Spinal cord (tissue), 10 donors: ENCODE results near the gene DCLK1. TPM values are rescaled to one million over a fixed set of nuclear protein-coding genes. Genes with fewer than 3 reads are reported as not detected.

Experiments used
- DNase-seq, 6 donors: peaks; one replicate each; pipeline versions ENCODE4 v3.0.0 to v3.0.0-alpha.2; 2013 to 2015; ENCODE audit warnings: low spot score in 6 of 6, low read depth in 4 of 6
- H3K27ac ChIP-seq: one replicate; pipeline ENCODE4 v1.5.1; 2013; ENCODE audit warnings: low read depth, low read length, control low read depth
- H3K27me3 ChIP-seq: one replicate; pipeline ENCODE4 v1.6.1; 2013; ENCODE audit warnings: low read length; ENCODE audit not compliant: control insufficient read depth, insufficient read depth
- H3K36me3 ChIP-seq: one replicate; pipeline ENCODE4 v1.6.1; 2013; ENCODE audit warnings: low read length; ENCODE audit not compliant: control insufficient read depth, insufficient read depth
- H3K4me1 ChIP-seq: one replicate; pipeline ENCODE4 v1.6.1; 2013; ENCODE audit warnings: low read length; ENCODE audit not compliant: control insufficient read depth, insufficient read depth
- H3K4me3 ChIP-seq: one replicate; pipeline ENCODE4 v1.5.1; 2013; ENCODE audit warnings: low read depth, low read length, control low read depth
- H3K9me3 ChIP-seq: one replicate; pipeline ENCODE4 v1.6.1; 2013; ENCODE audit warnings: low read length; ENCODE audit not compliant: control insufficient read depth, insufficient read depth
- WGBS: methylation state at CpG from one replicate; pipeline ENCODE4 v1.1.5; 2013; ENCODE audit warnings: missing lambda C conversion rate; ENCODE audit not compliant: insufficient coverage; 5-methylcytosine and 5-hydroxymethylcytosine counted together
- polyA plus RNA-seq, 2 donors: library from polyadenylated mRNA; unstranded; fragments of 120-200 nt; gene quantifications; one replicate each; pipeline ENCODE4 v1.2.1, GENCODE V29; 2013; ENCODE audit not compliant: insufficient read length in 2 of 2
- total RNA-seq, 2 donors: library from RNA; depleted of rRNA in 1 of 2; stranded (reverse); fragments of 120-200 nt in 1 of 2; fragments of >200 nt in 1 of 2; gene quantifications; one replicate each; pipeline versions ENCODE4 v1.2.3 to v1.2.4, GENCODE V29; 2013 to 2014
- donor health status: healthy.

Gene DCLK1
- total and polyA plus RNA-seq, 4 donors, result 112 to 239 (median 143) TPM

DNA sequence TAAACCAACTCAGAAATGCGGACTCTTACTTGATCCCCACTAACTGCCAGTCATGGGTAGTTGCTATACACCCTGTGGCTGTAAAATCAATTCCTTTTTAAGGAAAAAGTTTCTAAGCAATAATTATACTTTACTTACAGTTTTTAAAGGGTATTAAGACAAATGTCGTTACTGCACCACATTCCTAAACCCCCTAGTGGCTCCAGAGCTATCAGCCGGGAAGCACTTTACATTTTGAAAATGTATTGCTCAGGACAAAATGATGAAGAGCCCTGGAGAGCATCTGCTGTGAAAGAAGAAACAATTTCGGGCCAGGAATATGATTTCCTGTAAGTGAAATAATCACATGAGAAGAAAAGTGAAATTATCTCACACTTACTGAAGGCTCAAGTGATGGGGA lies 36.7 kb downstream of the DCLK1 start:
- peaks cover 3% of the 10 kb centered on the region for H3K36me3 ChIP-seq
- no CpG with 5 or more reads among the region's 4 CpGs for WGBS
- no peak overlapping the region for H3K27ac ChIP-seq
- H3K4me3 ChIP-seq, result no peak overlapping the region
- H3K9me3 ChIP-seq, result no peaks in the 10 kb centered on the region
- H3K27me3 ChIP-seq, result no peaks in the 10 kb centered on the region
- DNase-seq, result no peak
- H3K4me1 ChIP-seq, result peaks cover 6% of the 10 kb centered on the region

GRCh38 chr13:36090592-36090991 lies 40.6 kb downstream of the DCLK1 start:
- no peak for DNase-seq
- no peaks in the 10 kb centered on the region for H3K27me3 ChIP-seq
- WGBS, result 94% methylated on average over 7 of the region's 7 CpGs
- peaks cover 3% of the 10 kb centered on the region for H3K36me3 ChIP-seq
- H3K27ac ChIP-seq, result no peak overlapping the region
- H3K4me1 ChIP-seq, result peaks cover 6% of the 10 kb centered on the region
- no peak overlapping the region for H3K4me3 ChIP-seq
- H3K9me3 ChIP-seq, result no peaks in the 10 kb centered on the region

- Histone ChIP-seq H3K27me3 (no peaks in the 10 kb centered on the region), H3K4me3 (no peak overlapping the region), H3K27ac (no peak overlapping the region), H3K4me1 (peaks cover 6% of the 10 kb centered on the region), H3K9me3 (no peaks in the 10 kb centered on the region), H3K36me3 (peaks cover 3% of the 10 kb centered on the region)
- WGBS, result 91% methylated on average over 5 of the region's 7 CpGs
- no peak for DNase-seq
These were observed 42.0 kb downstream of the DCLK1 start for GRCh38 chr13:36089130-36089647.

GRCh38 chr13:36088463-36088862 lies 42.7 kb downstream of the DCLK1 start:
- H3K4me3 ChIP-seq, result no peak overlapping the region
- no peaks in the 10 kb centered on the region for H3K27me3 ChIP-seq
- H3K27ac ChIP-seq, result no peak overlapping the region
- H3K9me3 ChIP-seq, result no peaks in the 10 kb centered on the region
- peaks cover 6% of the 10 kb centered on the region for H3K4me1 ChIP-seq
- no peak for DNase-seq
- WGBS, result 83% methylated on average over 1 of the region's 5 CpGs
- peaks cover 3% of the 10 kb centered on the region for H3K36me3 ChIP-seq

DNA sequence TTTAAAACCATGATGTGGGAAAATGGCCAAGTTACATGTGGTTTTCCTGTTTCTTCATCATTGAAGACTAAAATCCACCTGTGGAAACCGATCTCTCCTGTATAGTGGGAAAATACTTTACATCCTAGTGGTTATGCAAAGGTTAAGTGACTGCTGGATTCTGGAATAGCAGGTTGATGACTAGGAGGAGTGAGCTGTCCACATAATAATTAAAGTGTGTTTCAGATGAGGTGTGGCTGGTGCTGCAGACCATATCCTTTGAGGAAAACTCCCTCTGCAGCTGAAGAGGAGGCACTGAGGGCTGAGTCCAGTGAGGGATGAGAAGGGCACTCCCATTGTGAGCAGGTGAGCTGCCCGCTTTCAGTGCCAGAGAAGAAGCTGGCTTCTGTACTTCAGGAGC lies 43.2 kb downstream of the DCLK1 start:
- H3K36me3 ChIP-seq, result peaks cover 3% of the 10 kb centered on the region
- no peak overlapping the region for H3K27ac ChIP-seq
- H3K4me1 ChIP-seq, result peaks cover 6% of the 10 kb centered on the region
- WGBS, result 100% methylated on average over 1 of the region's 2 CpGs
- H3K9me3 ChIP-seq, result no peaks in the 10 kb centered on the region
- H3K27me3 ChIP-seq, result no peaks in the 10 kb centered on the region
- no peak for DNase-seq
- no peak overlapping the region for H3K4me3 ChIP-seq

DNA sequence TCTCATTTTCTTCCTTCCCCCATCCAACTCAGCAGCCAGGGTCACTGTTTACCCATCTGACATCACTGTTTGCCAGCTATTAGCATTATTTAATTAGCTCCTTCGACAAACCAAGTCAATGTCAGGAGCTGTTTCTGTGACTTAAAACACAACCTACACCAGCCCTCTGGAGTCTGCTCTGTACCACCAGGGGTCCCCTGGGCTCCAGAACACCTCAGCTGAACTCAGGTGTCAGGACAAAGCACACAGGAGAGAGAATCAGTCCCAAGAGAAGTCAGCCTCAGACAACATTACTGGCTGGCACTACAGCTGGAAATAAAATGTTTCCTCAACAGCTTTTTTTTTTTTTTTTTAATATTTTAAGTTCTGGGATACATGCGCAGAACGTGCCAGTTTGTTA lies 45.1 kb downstream of the DCLK1 start:
- 15% methylated on average over 1 of the region's 3 CpGs for WGBS
- Histone ChIP-seq H3K9me3 (no peaks in the 10 kb centered on the region), H3K27ac (no peak overlapping the region), H3K36me3 (peaks cover 3% of the 10 kb centered on the region), H3K4me3 (no peak overlapping the region), H3K27me3 (no peaks in the 10 kb centered on the region), H3K4me1 (peaks cover 6% of the 10 kb centered on the region)
- DNase-seq, result no peak

- no peak overlapping the region for H3K4me3 ChIP-seq
- H3K27me3 ChIP-seq, result no peaks in the 10 kb centered on the region
- no peaks in the 10 kb centered on the region for H3K4me1 ChIP-seq
- H3K27ac ChIP-seq, result no peak overlapping the region
- no peaks in the 10 kb centered on the region for H3K36me3 ChIP-seq
- H3K9me3 ChIP-seq, result no peaks in the 10 kb centered on the region
- WGBS, result 50% methylated on average over 1 of the region's 6 CpGs
- no peak for DNase-seq
These were observed 47.1 kb downstream of the DCLK1 start for GRCh38 chr13:36084131-36084530.

DNA sequence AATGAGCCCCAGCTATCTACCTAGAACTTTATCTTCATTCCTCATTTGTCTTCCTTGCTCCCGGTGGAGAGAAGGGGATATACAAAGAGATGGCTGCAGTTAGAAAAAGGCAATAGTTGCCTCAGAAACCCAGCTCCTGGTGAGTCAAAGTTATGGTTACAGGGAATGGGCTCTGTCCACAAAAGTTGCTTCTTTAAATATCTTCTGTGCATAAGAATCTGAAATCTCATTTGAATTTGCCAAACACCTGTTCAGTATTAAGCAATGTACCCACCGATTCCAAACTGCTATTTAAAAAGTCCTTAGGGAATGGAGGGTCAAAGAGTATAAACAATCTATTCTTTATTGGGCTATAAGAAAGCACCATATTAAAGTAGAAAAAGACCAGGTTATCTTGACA lies 48.4 kb downstream of the DCLK1 start:
- Histone ChIP-seq H3K27me3 (no peaks in the 10 kb centered on the region), H3K36me3 (no peaks in the 10 kb centered on the region), H3K27ac (no peak overlapping the region), H3K4me1 (no peaks in the 10 kb centered on the region), H3K9me3 (no peaks in the 10 kb centered on the region), H3K4me3 (no peak overlapping the region)
- WGBS, result no CpG with 5 or more reads among the region's 2 CpGs
- no peak for DNase-seq

GRCh38 chr13:36082396-36082795 lies 48.8 kb downstream of the DCLK1 start:
- DNase-seq, result no peak
- no peaks in the 10 kb centered on the region for H3K4me1 ChIP-seq
- no peak overlapping the region for H3K4me3 ChIP-seq
- WGBS, result no CpG with 5 or more reads among the region's 2 CpGs
- H3K27ac ChIP-seq, result no peak overlapping the region
- H3K27me3 ChIP-seq, result no peaks in the 10 kb centered on the region
- no peaks in the 10 kb centered on the region for H3K9me3 ChIP-seq
- H3K36me3 ChIP-seq, result no peaks in the 10 kb centered on the region

- H3K4me1 ChIP-seq, result peaks cover 4% of the 10 kb centered on the region
These were observed 55.0 kb downstream of the DCLK1 start for GRCh38 chr13:36076211-36076610.

More at GRCh38 chr13:36076211-36076610, 55.0 kb downstream of the DCLK1 start:
- Histone ChIP-seq H3K27ac (no peak overlapping the region), H3K9me3 (no peaks in the 10 kb centered on the region), H3K27me3 (no peaks in the 10 kb centered on the region), H3K36me3 (no peaks in the 10 kb centered on the region), H3K4me3 (no peak overlapping the region)
- DNase-seq, result no peak
